Astrocyte (in vitro differentiated cells and primary cell): ENCODE data around the gene DNAAF5. TPM values are rescaled to one million over a fixed set of nuclear protein-coding genes. Genes with fewer than 3 reads are reported as not detected.

Experiments used
- DNase-seq: peaks from one replicate; pipeline ENCODE4 v3.0.0-alpha.2; 2010; ENCODE audit warnings: low read depth
- FAIRE-seq: peaks from 2 replicates; lab custom pipeline; 2011; peaks lifted over from hg19 to GRCh38; lab: Jason Lieb, UNC
- H2AFZ ChIP-seq: 2 replicates; pipeline ENCODE4 v1.6.0; 2012; ENCODE audit warnings: low read depth, low read length, inconsistent platforms
- H3K27ac ChIP-seq: 2 replicates; pipeline ENCODE4 v1.5.1; 2011; ENCODE audit warnings: low read depth, low read length, inconsistent platforms
- H3K27me3 ChIP-seq: 2 replicates; pipeline ENCODE4 v1.6.0; 2011; ENCODE audit warnings: low read length, inconsistent platforms; ENCODE audit not compliant: insufficient read depth
- H3K36me3 ChIP-seq: 2 replicates; pipeline ENCODE4 v1.5.1; 2011; ENCODE audit warnings: low read length, inconsistent platforms; ENCODE audit not compliant: insufficient read depth
- H3K4me1 ChIP-seq: 2 replicates; pipeline ENCODE4 v1.5.1; 2011; ENCODE audit warnings: low read length, inconsistent platforms; ENCODE audit not compliant: insufficient read depth
- H3K4me2 ChIP-seq: 2 replicates; pipeline ENCODE4 v1.6.0; 2012; ENCODE audit warnings: low read length, inconsistent platforms
- H3K4me3 ChIP-seq: 2 replicates; pipeline ENCODE4 v1.5.1; 2011; ENCODE audit warnings: low read depth, mild to moderate bottlenecking, low read length, inconsistent platforms; ENCODE audit not compliant: insufficient read depth
- H3K79me2 ChIP-seq: 2 replicates; pipeline ENCODE4 v1.6.0; 2012; ENCODE audit warnings: mild to moderate bottlenecking, low read length, inconsistent platforms; ENCODE audit not compliant: insufficient read depth
- H3K9ac ChIP-seq: 2 replicates; pipeline ENCODE4 v1.6.0; 2012; ENCODE audit warnings: mild to moderate bottlenecking, low read length, inconsistent platforms
- H3K9me3 ChIP-seq: 2 replicates; pipeline ENCODE4 v1.5.1; 2012; ENCODE audit warnings: low read depth, mild to moderate bottlenecking, low read length, inconsistent platforms; ENCODE audit not compliant: insufficient read depth
- H4K20me1 ChIP-seq: 2 replicates; pipeline ENCODE4 v1.6.0; 2012; ENCODE audit warnings: low read length, inconsistent platforms; ENCODE audit not compliant: insufficient read depth
- H3K27ac Mint-ChIP-seq: one replicate; pipeline ENCODE4 v1.8.0; 2021; ENCODE audit warnings: mild to moderate bottlenecking, mixed read lengths; ENCODE audit not compliant: unreplicated experiment
- H3K27me3 Mint-ChIP-seq: one replicate; pipeline ENCODE4 v1.8.0; 2021; ENCODE audit warnings: low read depth, mixed read lengths; ENCODE audit not compliant: unreplicated experiment
- H3K36me3 Mint-ChIP-seq: one replicate; pipeline ENCODE4 v1.8.0; 2021; ENCODE audit warnings: low read depth, mixed read lengths; ENCODE audit not compliant: unreplicated experiment
- H3K4me1 Mint-ChIP-seq: one replicate; pipeline ENCODE4 v1.8.0; 2021; ENCODE audit warnings: low read depth, mixed read lengths; ENCODE audit not compliant: unreplicated experiment
- H3K4me3 Mint-ChIP-seq: one replicate; pipeline ENCODE4 v1.8.0; 2021; ENCODE audit warnings: mild to moderate bottlenecking, moderate library complexity, mixed read lengths; ENCODE audit not compliant: unreplicated experiment
- H3K9me3 Mint-ChIP-seq: one replicate; pipeline ENCODE4 v1.8.0; 2021; ENCODE audit warnings: mild to moderate bottlenecking, mixed read lengths; ENCODE audit not compliant: unreplicated experiment
- EZH2 ChIP-seq: IDR thresholded peaks from 2 replicates; pipeline ENCODE4 v1.6.1; 2012; ENCODE audit warnings: mild to moderate bottlenecking, low read length, inconsistent platforms; ENCODE audit not compliant: insufficient read depth
- total RNA-seq: library from RNA; stranded (reverse); gene quantifications from 2 replicates; pipeline ENCODE4 v1.2.1, GENCODE V29; 2021
- TF ChIP-seq, protein P1 (sequence below): IDR thresholded peaks from 2 replicates; pipeline ENCODE4 v1.5.1; 2011; ENCODE audit warnings: low read depth, mild to moderate bottlenecking, inconsistent platforms, low read length, moderate library complexity; ENCODE audit not compliant: insufficient read depth

The DNAAF5 gene
- total RNA-seq, 1 donor from 2014 or later = 24.5 TPM

DNA sequence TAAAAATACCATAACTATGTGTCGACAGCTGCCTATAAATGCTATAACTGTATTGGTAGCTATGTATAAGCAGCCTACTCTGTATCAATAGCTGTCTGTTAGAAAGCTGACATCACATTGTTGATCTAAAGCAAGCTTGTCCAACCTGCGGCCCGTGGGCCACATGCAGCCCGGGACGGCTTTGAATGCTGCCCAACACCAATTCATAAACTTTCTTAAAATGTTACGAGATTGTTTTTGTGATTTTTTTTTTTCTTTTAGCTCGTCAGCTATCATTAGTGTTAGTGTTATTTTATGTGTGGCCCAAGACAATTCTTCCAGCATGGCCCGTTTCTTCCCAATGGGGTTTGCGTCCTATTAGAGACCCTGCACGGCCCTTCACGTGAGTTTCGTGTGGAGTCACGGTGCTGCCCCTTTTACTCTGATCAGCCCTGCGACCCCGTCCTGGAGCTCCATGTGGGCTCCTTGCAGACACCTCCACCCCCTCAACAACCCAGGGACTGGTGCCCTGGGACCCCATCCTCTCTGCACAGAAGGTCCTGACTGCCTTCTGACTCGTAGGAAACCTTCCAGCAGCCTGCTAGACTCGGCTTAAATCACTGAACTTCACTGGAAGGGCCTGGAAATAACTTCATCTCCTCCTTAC, 5.1 kb downstream of the DNAAF5 start:
- Histone ChIP-seq H3K4me3 (no peak overlapping the region), H3K9me3 (peaks cover 8% of the 10 kb centered on the region), H4K20me1 (peaks cover 72% of the 10 kb centered on the region), H3K36me3 (peaks cover 11% of the 10 kb centered on the region), H3K4me2 (peak overlapping the region; percentile 54), H2AFZ (no peak overlapping the region), H3K79me2 (peaks cover 83% of the 10 kb centered on the region), H3K27ac (peak overlapping the region; percentile 61), H3K4me1 (peaks cover 32% of the 10 kb centered on the region), H3K27me3 (no peaks in the 10 kb centered on the region), H3K9ac (peak overlapping the region; percentile 20)
- Mint-ChIP-seq H3K36me3 (peaks cover 21% of the 10 kb centered on the region), H3K27me3 (no peaks in the 10 kb centered on the region), H3K9me3 (no peaks in the 10 kb centered on the region), H3K27ac (no peak overlapping the region), H3K4me1 (peaks cover 21% of the 10 kb centered on the region), H3K4me3 (no peak overlapping the region)
- no peak for FAIRE-seq
- no peak for DNase-seq
- TF ChIP-seq, protein P1, sequence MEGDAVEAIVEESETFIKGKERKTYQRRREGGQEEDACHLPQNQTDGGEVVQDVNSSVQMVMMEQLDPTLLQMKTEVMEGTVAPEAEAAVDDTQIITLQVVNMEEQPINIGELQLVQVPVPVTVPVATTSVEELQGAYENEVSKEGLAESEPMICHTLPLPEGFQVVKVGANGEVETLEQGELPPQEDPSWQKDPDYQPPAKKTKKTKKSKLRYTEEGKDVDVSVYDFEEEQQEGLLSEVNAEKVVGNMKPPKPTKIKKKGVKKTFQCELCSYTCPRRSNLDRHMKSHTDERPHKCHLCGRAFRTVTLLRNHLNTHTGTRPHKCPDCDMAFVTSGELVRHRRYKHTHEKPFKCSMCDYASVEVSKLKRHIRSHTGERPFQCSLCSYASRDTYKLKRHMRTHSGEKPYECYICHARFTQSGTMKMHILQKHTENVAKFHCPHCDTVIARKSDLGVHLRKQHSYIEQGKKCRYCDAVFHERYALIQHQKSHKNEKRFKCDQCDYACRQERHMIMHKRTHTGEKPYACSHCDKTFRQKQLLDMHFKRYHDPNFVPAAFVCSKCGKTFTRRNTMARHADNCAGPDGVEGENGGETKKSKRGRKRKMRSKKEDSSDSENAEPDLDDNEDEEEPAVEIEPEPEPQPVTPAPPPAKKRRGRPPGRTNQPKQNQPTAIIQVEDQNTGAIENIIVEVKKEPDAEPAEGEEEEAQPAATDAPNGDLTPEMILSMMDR = no peak
- TF ChIP-seq EZH2 = no peak

- TF ChIP-seq, protein P1 = no peak
- no peak for TF ChIP-seq EZH2
- Mint-ChIP-seq H3K9me3 (no peaks in the 10 kb centered on the region), H3K36me3 (peaks cover 21% of the 10 kb centered on the region), H3K27me3 (no peaks in the 10 kb centered on the region), H3K27ac (no peak overlapping the region), H3K4me3 (peak overlapping the region; percentile 59), H3K4me1 (peaks cover 21% of the 10 kb centered on the region)
- no peak for FAIRE-seq
- no peaks in the 10 kb centered on the region for H3K27me3 ChIP-seq
- H3K79me2 ChIP-seq = peaks cover 86% of the 10 kb centered on the region
- peak overlapping the region; percentile 1 for H2AFZ ChIP-seq
- peak overlapping the region; percentile 45 for H3K4me2 ChIP-seq
- no peak overlapping the region for H3K4me3 ChIP-seq
- H3K9me3 ChIP-seq = peaks cover 8% of the 10 kb centered on the region
- no peak overlapping the region for H3K27ac ChIP-seq
- H3K4me1 ChIP-seq = peaks cover 32% of the 10 kb centered on the region
- peak; percentile 22 for DNase-seq
- H4K20me1 ChIP-seq = peaks cover 74% of the 10 kb centered on the region
- H3K36me3 ChIP-seq = peaks cover 11% of the 10 kb centered on the region
- H3K9ac ChIP-seq = peak overlapping the region; percentile 20
Measured at GRCh38 chr7:732094-732541, 5.6 kb downstream of the DNAAF5 start.

- no peak overlapping the region for H3K4me3 ChIP-seq
- peaks cover 32% of the 10 kb centered on the region for H3K4me1 ChIP-seq
- H3K9ac ChIP-seq = peak overlapping the region; percentile 20
- H3K4me1 Mint-ChIP-seq = peaks cover 24% of the 10 kb centered on the region
- TF ChIP-seq EZH2 = no peak
- TF ChIP-seq, protein P1 = no peak
- H3K9me3 ChIP-seq = peaks cover 8% of the 10 kb centered on the region
- H3K36me3 Mint-ChIP-seq = peaks cover 21% of the 10 kb centered on the region
- H3K27ac Mint-ChIP-seq = no peak overlapping the region
- peak overlapping the region; percentile 59 for H3K4me3 Mint-ChIP-seq
- DNase-seq (no peak), FAIRE-seq (no peak)
- H3K9me3 Mint-ChIP-seq = no peaks in the 10 kb centered on the region
- H3K27me3 Mint-ChIP-seq = no peaks in the 10 kb centered on the region
- no peaks in the 10 kb centered on the region for H3K27me3 ChIP-seq
- H3K79me2 ChIP-seq = peaks cover 90% of the 10 kb centered on the region
- H2AFZ ChIP-seq = no peak overlapping the region
- H3K27ac ChIP-seq = no peak overlapping the region
- peak overlapping the region; percentile 45 for H3K4me2 ChIP-seq
- H3K36me3 ChIP-seq = peaks cover 11% of the 10 kb centered on the region
- H4K20me1 ChIP-seq = peaks cover 78% of the 10 kb centered on the region
Measured at GRCh38 chr7:732556-732955, 6.1 kb downstream of the DNAAF5 start.
